Trophoblast cell (in vitro differentiated cells and primary cell): ENCODE measurements around the gene NHERF2.

Experiments used
- DNase-seq, 2 donors: peaks; one replicate each; pipeline ENCODE4 v3.0.0-alpha.2; 2016
- H2AFZ ChIP-seq: 2 replicates; pipeline ENCODE4 v1.6.1; 2013; ENCODE audit warnings: low read length, moderate library complexity, mild to moderate bottlenecking; ENCODE audit not compliant: insufficient read depth, poor library complexity
- H2AK5ac ChIP-seq: 2 replicates; pipeline ENCODE4 v1.6.1; 2013; ENCODE audit warnings: mild to moderate bottlenecking, low read length
- H2BK120ac ChIP-seq: 2 replicates; pipeline ENCODE4 v1.6.1; 2013; ENCODE audit warnings: low read length, mild to moderate bottlenecking, moderate library complexity; ENCODE audit not compliant: insufficient read depth, poor library complexity
- H2BK12ac ChIP-seq: 2 replicates; pipeline ENCODE4 v1.6.1; 2013; ENCODE audit warnings: mild to moderate bottlenecking, low read length, moderate library complexity
- H2BK5ac ChIP-seq: 2 replicates; pipeline ENCODE4 v1.6.1; 2013; ENCODE audit warnings: low read length, low read depth, moderate library complexity, mild to moderate bottlenecking; ENCODE audit not compliant: poor library complexity
- H3K14ac ChIP-seq: 2 replicates; pipeline ENCODE4 v1.6.1; 2013; ENCODE audit warnings: mild to moderate bottlenecking, low read length
- H3K18ac ChIP-seq: 2 replicates; pipeline ENCODE4 v1.6.1; 2013; ENCODE audit warnings: mild to moderate bottlenecking, low read length
- H3K23ac ChIP-seq: 2 replicates; pipeline ENCODE4 v1.6.1; 2013; ENCODE audit warnings: low read length
- H3K27ac ChIP-seq: 2 replicates; pipeline ENCODE4 v1.5.1; 2013; ENCODE audit warnings: low read depth, mild to moderate bottlenecking, inconsistent platforms, low read length, moderate library complexity
- H3K27me3 ChIP-seq: 2 replicates; pipeline ENCODE4 v1.6.1; 2013; ENCODE audit warnings: inconsistent platforms, mild to moderate bottlenecking, low read length, moderate library complexity; ENCODE audit not compliant: insufficient read depth
- H3K36me3 ChIP-seq, 2 experiments: 1 replicate in 1 of 2; 2 replicates in 1 of 2; pipeline ENCODE4 v1.6.1; 2013; ENCODE audit warnings: low read length in 2 of 2, mild to moderate bottlenecking in 2 of 2, moderate library complexity in 1 of 2; ENCODE audit not compliant: insufficient read depth in 2 of 2, control insufficient read depth in 1 of 2
- H3K4ac ChIP-seq: 2 replicates; pipeline ENCODE4 v1.6.1; 2013; ENCODE audit warnings: low read depth, mild to moderate bottlenecking, low read length, moderate library complexity
- H3K4me1 ChIP-seq, 2 experiments: 1 replicate in 1 of 2; 2 replicates in 1 of 2; pipeline ENCODE4 v1.6.1; 2013; ENCODE audit warnings: low read length in 2 of 2, mild to moderate bottlenecking in 2 of 2, moderate library complexity in 1 of 2; ENCODE audit not compliant: insufficient read depth in 2 of 2, control insufficient read depth in 1 of 2
- H3K4me2 ChIP-seq: 2 replicates; pipeline ENCODE4 v1.6.1; 2013; ENCODE audit warnings: inconsistent platforms, mild to moderate bottlenecking, low read length, moderate library complexity
- H3K4me3 ChIP-seq: 2 replicates; pipeline ENCODE4 v1.5.1; 2013; ENCODE audit warnings: mild to moderate bottlenecking, low read depth, low read length, inconsistent platforms
- H3K79me1 ChIP-seq: one replicate; pipeline ENCODE4 v1.6.1; 2013; ENCODE audit warnings: low read length
- H3K79me2 ChIP-seq: 2 replicates; pipeline ENCODE4 v1.6.1; 2013; ENCODE audit warnings: low read length, mild to moderate bottlenecking; ENCODE audit not compliant: control insufficient read depth, insufficient read depth, poor library complexity
- H3K9ac ChIP-seq: 2 replicates; pipeline ENCODE4 v1.6.1; 2013; ENCODE audit warnings: mild to moderate bottlenecking, low read length
- H3K9me3 ChIP-seq: 2 replicates; pipeline ENCODE4 v1.6.1; 2013; ENCODE audit warnings: low read depth, mild to moderate bottlenecking, control low read depth, inconsistent platforms, low read length; ENCODE audit not compliant: insufficient read depth
- H4K12ac ChIP-seq: 2 replicates; pipeline ENCODE4 v1.6.1; 2013; ENCODE audit warnings: low read depth, mild to moderate bottlenecking, low read length, moderate library complexity
- H4K8ac ChIP-seq: 2 replicates; pipeline ENCODE4 v1.6.1; 2013; ENCODE audit warnings: low read depth, mild to moderate bottlenecking, low read length, moderate library complexity
- H4K91ac ChIP-seq: one replicate; pipeline ENCODE4 v1.6.1; 2013; ENCODE audit warnings: low read depth, mild to moderate bottlenecking, low read length, moderate library complexity
- WGBS: extraction: QIAGEN DNeasy Blood & Tissue Kit; methylation state at CpG from one replicate; pipeline ENCODE4 v1.1.7; 2013; ENCODE audit warnings: missing lambda C conversion rate; ENCODE audit not compliant: insufficient read length, insufficient coverage; ENCODE audit errors: extremely low coverage; 5-methylcytosine and 5-hydroxymethylcytosine counted together

Gene NHERF2

DNA sequence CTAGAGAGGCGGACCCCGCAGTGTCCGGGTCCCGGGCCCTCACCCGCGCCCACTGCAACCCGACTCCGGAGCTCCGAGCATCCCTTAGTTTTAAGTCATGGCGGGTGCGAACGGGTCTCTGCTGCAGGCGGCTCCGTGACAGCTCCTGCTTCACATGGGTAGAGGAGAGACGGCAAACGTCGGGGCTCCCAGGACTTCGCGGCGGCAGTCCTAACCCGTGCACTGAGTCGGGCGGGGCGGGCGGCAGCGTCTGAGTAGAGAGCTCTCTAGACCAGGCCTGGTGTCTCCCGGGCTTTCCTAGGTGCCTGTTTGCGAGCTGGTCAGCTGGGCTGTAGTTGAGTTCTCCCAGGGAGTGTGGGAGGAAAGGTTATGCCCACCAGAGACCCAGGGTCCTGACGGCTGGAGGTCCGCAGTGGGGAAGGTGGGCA lies 21.4 kb downstream of the NHERF2 start:
- H3K27me3 ChIP-seq: no peaks in the 10 kb centered on the region
- H3K79me2 ChIP-seq: no peaks in the 10 kb centered on the region
- H3K4me1 ChIP-seq: peaks cover 11% of the 10 kb centered on the region in 2 experiments
- no peak overlapping the region for H3K23ac ChIP-seq
- H3K14ac ChIP-seq: peak overlapping the region; percentile 69
- peak overlapping the region; percentile 90 for H4K8ac ChIP-seq
- no peak overlapping the region for H2BK12ac ChIP-seq
- H3K4me3 ChIP-seq: peak overlapping the region; percentile 94
- no peak overlapping the region for H3K27ac ChIP-seq
- peak overlapping the region; percentile 69 for H2AFZ ChIP-seq
- DNase-seq: no peak
- H2BK120ac ChIP-seq: peak overlapping the region; percentile 14
- no CpG with 5 or more reads among the region's 30 CpGs for WGBS
- peak overlapping the region; percentile 98 for H3K4me2 ChIP-seq
- no peak overlapping the region for H2BK5ac ChIP-seq
- H4K12ac ChIP-seq: peak overlapping the region; percentile 87
- peak overlapping the region; percentile 72 for H4K91ac ChIP-seq
- peak overlapping the region; percentile 40 for H3K4ac ChIP-seq
- no peak overlapping the region for H2AK5ac ChIP-seq
- H3K9me3 ChIP-seq: peaks cover 3% of the 10 kb centered on the region
- H3K79me1 ChIP-seq: peaks cover 3% of the 10 kb centered on the region
- peak overlapping the region; percentile 82 for H3K18ac ChIP-seq
- H3K9ac ChIP-seq: peak overlapping the region; percentile 88
- peaks cover 21 to 24% of the 10 kb centered on the region in 2 experiments for H3K36me3 ChIP-seq

- H3K4me2 ChIP-seq: no peak overlapping the region
- no peaks in the 10 kb centered on the region for H3K27me3 ChIP-seq
- H3K14ac ChIP-seq: no peak overlapping the region
- no peak overlapping the region for H2BK12ac ChIP-seq
- H3K79me1 ChIP-seq: no peaks in the 10 kb centered on the region
- no peak overlapping the region for H2BK5ac ChIP-seq
- H3K27ac ChIP-seq: no peak overlapping the region
- H3K4me1 ChIP-seq: peaks cover 6% of the 10 kb centered on the region in 2 experiments
- no peak overlapping the region for H3K9ac ChIP-seq
- peaks cover 4% of the 10 kb centered on the region for H3K9me3 ChIP-seq
- H3K36me3 ChIP-seq: peaks cover 55 to 62% of the 10 kb centered on the region in 2 experiments
- H3K4ac ChIP-seq: no peak overlapping the region
- no CpG with 5 or more reads among the region's 21 CpGs for WGBS
- H3K79me2 ChIP-seq: no peaks in the 10 kb centered on the region
- no peak overlapping the region for H2AFZ ChIP-seq
- no peak overlapping the region for H2AK5ac ChIP-seq
- no peak overlapping the region for H3K23ac ChIP-seq
- no peak overlapping the region for H3K18ac ChIP-seq
- H2BK120ac ChIP-seq: no peak overlapping the region
- H4K91ac ChIP-seq: no peak overlapping the region
- H4K12ac ChIP-seq: no peak overlapping the region
- no peak overlapping the region for H3K4me3 ChIP-seq
- DNase-seq: no peak
- no peak overlapping the region for H4K8ac ChIP-seq
These were observed 26.5 kb downstream of the NHERF2 start for GRCh38 chr16:2053211-2053610.

DNA sequence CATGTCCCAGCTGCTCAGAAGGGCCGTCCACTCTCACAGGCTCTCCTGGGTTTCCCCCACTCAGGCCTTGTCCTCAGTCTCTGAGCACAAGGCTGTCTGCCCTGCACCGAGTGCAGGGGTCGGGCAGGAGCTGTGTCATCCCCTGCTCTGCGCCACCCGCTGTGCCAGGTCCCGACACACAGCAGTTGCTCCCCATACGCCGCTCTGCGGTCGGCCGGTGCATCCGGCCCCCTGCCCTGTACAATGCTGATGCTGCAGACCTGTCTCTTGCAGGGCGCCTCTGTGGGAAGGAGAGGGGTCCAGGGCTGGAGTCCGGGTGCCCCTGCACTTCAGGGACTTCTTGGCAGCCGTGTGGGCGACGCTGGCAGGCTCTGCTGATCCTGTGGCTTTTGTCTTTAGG lies 27.2 kb downstream of the NHERF2 start:
- Histone ChIP-seq H2BK12ac (no peak overlapping the region), H4K8ac (no peak overlapping the region), H2BK120ac (no peak overlapping the region), H3K23ac (no peak overlapping the region), H2AK5ac (no peak overlapping the region), H2AFZ (no peak overlapping the region), H3K18ac (no peak overlapping the region), H3K4ac (no peak overlapping the region), H3K14ac (no peak overlapping the region), H3K4me1 (no peaks in the 10 kb centered on the region), H4K12ac (no peak overlapping the region), H3K9ac (no peak overlapping the region), H3K36me3 (peaks cover 61 to 68% of the 10 kb centered on the region in 2 experiments), H3K79me2 (no peaks in the 10 kb centered on the region), H3K9me3 (peaks cover 6% of the 10 kb centered on the region), H3K4me3 (no peak overlapping the region), H3K4me2 (no peak overlapping the region), H3K27ac (no peak overlapping the region), H2BK5ac (no peak overlapping the region), H3K27me3 (no peaks in the 10 kb centered on the region), H3K79me1 (no peaks in the 10 kb centered on the region), H4K91ac (no peak overlapping the region)
- WGBS: no CpG with 5 or more reads among the region's 17 CpGs
- no peak for DNase-seq

DNA sequence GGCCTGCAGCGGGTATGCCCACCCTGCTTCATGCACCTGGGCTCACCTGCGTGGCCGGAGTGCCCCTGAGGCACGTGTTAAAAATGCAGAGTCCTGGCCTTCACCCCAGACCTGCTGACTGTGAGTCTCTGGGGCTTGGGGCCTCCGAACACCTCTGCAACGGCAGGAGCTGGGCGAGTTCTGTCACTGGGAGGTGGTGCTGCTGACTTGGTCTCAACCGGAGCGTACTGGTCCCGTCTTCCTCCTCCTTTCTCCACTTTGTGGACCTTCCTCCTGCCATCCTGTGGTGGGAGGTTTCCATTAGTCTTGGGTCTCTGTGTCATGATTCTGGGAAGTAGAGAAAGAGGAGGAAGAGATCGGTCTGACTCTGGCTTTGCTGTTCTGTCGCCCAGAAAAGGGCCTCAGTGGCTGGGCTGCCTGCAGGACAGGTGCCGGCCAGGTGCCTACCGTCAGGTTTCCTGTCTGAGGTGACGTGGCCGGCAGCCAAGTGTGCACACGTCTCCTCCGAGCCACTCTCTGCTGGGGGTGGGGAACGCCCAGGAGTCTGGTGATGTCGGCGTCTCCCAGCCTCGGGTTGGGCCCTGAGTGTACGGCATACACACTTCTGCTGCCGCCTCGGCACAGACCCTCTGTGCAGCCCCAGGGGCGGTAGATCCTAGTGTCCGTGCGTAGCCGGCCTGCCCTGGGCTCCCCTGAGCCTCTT lies 28.0 kb downstream of the NHERF2 start:
- Histone ChIP-seq H3K27ac (no peak overlapping the region), H2BK120ac (no peak overlapping the region)

More for the DNA sequence above, 28.0 kb downstream of the NHERF2 start:
- Histone ChIP-seq H4K8ac (no peak overlapping the region), H4K91ac (no peak overlapping the region), H3K79me2 (no peaks in the 10 kb centered on the region), H3K23ac (no peak overlapping the region), H2AK5ac (no peak overlapping the region), H3K9ac (no peak overlapping the region), H2AFZ (no peak overlapping the region), H2BK5ac (no peak overlapping the region), H3K27me3 (no peaks in the 10 kb centered on the region), H3K36me3 (peaks cover 62 to 68% of the 10 kb centered on the region in 2 experiments), H3K4ac (no peak overlapping the region), H3K18ac (no peak overlapping the region), H3K4me3 (no peak overlapping the region), H2BK12ac (no peak overlapping the region), H4K12ac (no peak overlapping the region), H3K79me1 (no peaks in the 10 kb centered on the region), H3K14ac (no peak overlapping the region), H3K4me2 (no peak overlapping the region), H3K9me3 (peaks cover 6% of the 10 kb centered on the region), H3K4me1 (no peaks in the 10 kb centered on the region)
- DNase-seq: no peak
- no CpG with 5 or more reads among the region's 29 CpGs for WGBS
